Neural cell (in vitro differentiated cells): ENCODE measurements around the gene C1QB. TPM values are rescaled to one million over a fixed set of nuclear protein-coding genes. Genes with fewer than 3 reads are reported as not detected.

Experiments
- H2AFZ ChIP-seq: fragments of 200-600, 300-800 bp; sonication (generic), shearing (Covaris generic); 2 replicates; pipeline ENCODE4 v1.6.0; 2014; ENCODE audit warnings: low read depth, mild to moderate bottlenecking, antibody characterized with exemption, low read length, moderate library complexity
- H3F3A ChIP-seq: fragments of 200-600 bp; shearing (Covaris generic); 2 replicates; pipeline ENCODE4 v1.6.1; 2016; ENCODE audit warnings: mild to moderate bottlenecking, moderate library complexity, mixed read lengths, antibody characterized with exemption, low read length; ENCODE audit not compliant: insufficient read depth, poor library complexity, severe bottlenecking
- H3K27ac ChIP-seq: fragments of 200-600, 300-800 bp; sonication (generic), shearing (Covaris generic); 2 replicates; pipeline ENCODE4 v1.5.1; 2014; ENCODE audit warnings: mild to moderate bottlenecking, low read length, moderate library complexity
- H3K27me3 ChIP-seq: fragments of 300-800, 200-600 bp; sonication (generic), shearing (Covaris generic); 2 replicates; pipeline ENCODE4 v1.6.0; 2014; ENCODE audit warnings: mild to moderate bottlenecking, low read depth, low read length, moderate library complexity; ENCODE audit not compliant: insufficient read depth
- H3K36me3 ChIP-seq: fragments of 300-800, 200-600 bp; sonication (generic), shearing (Covaris generic); 2 replicates; pipeline ENCODE4 v1.5.1; 2014; ENCODE audit warnings: mild to moderate bottlenecking, antibody characterized with exemption, low read length, moderate library complexity; ENCODE audit not compliant: insufficient read depth
- H3K4me2 ChIP-seq: fragments of 300-800, 200-600 bp; sonication (generic), shearing (Covaris generic); 2 replicates; pipeline ENCODE4 v1.6.0; 2014; ENCODE audit warnings: mild to moderate bottlenecking, low read length
- H3K4me3 ChIP-seq: fragments of 300-800, 200-600 bp; sonication (generic), shearing (Covaris generic); 2 replicates; pipeline ENCODE4 v1.5.1; 2014; ENCODE audit warnings: mild to moderate bottlenecking, low read length, moderate library complexity
- H3K79me2 ChIP-seq: fragments of 200-600 bp; shearing (Covaris generic); replicated peaks from 2 replicates; pipeline ENCODE4 v1.6.0; 2014; ENCODE audit warnings: mild to moderate bottlenecking, low read length, moderate library complexity; ENCODE audit not compliant: insufficient read depth
- H3K9ac ChIP-seq: fragments of 300-800, 200-600 bp; sonication (generic), shearing (Covaris generic); 2 replicates; pipeline ENCODE4 v1.6.1; 2016; ENCODE audit warnings: mild to moderate bottlenecking, low read length, mixed read lengths
- H3K9me2 ChIP-seq: fragments of 200-600 bp; shearing (Covaris generic); 2 replicates; pipeline ENCODE4 v1.6.1; 2016; ENCODE audit warnings: mild to moderate bottlenecking, low read length, mixed read lengths; ENCODE audit not compliant: insufficient read depth
- H3K9me3 ChIP-seq: fragments of 200-600, 300-800 bp; sonication (generic), shearing (Covaris generic); 2 replicates; pipeline ENCODE4 v1.6.1; 2016; ENCODE audit warnings: mild to moderate bottlenecking, mixed run types, low read length, moderate library complexity, mixed read lengths
- H4K20me1 ChIP-seq: fragments of 200-600 bp; shearing (Covaris generic); 2 replicates; pipeline ENCODE4 v1.6.1; 2016; ENCODE audit warnings: mild to moderate bottlenecking, mixed run types; ENCODE audit not compliant: insufficient read depth
- EP300 ChIP-seq: fragments of 450-650 bp; conservative IDR thresholded peaks from 2 replicates; pipeline ENCODE4 v1.6.1; 2014; ENCODE audit warnings: antibody characterized with exemption, mild to moderate bottlenecking, moderate library complexity; ENCODE audit not compliant: poor library complexity, severe bottlenecking
- EZH2 ChIP-seq: fragments of 200-600, 300-800 bp; shearing (Covaris generic), sonication (generic); IDR thresholded peaks from 2 replicates; pipeline ENCODE4 v1.6.1; 2014; ENCODE audit warnings: antibody characterized with exemption, low read length, borderline replicate concordance, mild to moderate bottlenecking; ENCODE audit not compliant: insufficient read depth, poor library complexity, severe bottlenecking
- MXI1 ChIP-seq: fragments of 450-650 bp; conservative IDR thresholded peaks from 2 replicates; pipeline ENCODE4 v1.6.1; 2014; ENCODE audit warnings: antibody characterized with exemption, mild to moderate bottlenecking; ENCODE audit not compliant: poor library complexity, severe bottlenecking
- POLR2AphosphoS5 ChIP-seq: IDR thresholded peaks from 2 replicates; pipeline ENCODE4 v1.6.1; 2012
- RAD21 ChIP-seq: fragments of 450-650 bp; conservative IDR thresholded peaks from 2 replicates; pipeline ENCODE4 v1.6.1; 2014; ENCODE audit warnings: antibody characterized with exemption, mild to moderate bottlenecking, moderate library complexity
- SMC3 ChIP-seq: fragments of 450-650 bp; conservative IDR thresholded peaks from 2 replicates; pipeline ENCODE4 v1.6.1; 2014; ENCODE audit warnings: antibody characterized with exemption, mild to moderate bottlenecking, moderate library complexity; ENCODE audit not compliant: poor library complexity
- TAF1 ChIP-seq: IDR thresholded peaks from 2 replicates; pipeline ENCODE4 v1.6.1; 2012; ENCODE audit warnings: low read depth
- polyA plus RNA-seq: library from polyadenylated mRNA; depleted of rRNA; stranded (reverse); fragments of >200 nt; gene quantifications from 2 replicates; pipeline ENCODE4 v1.2.3, GENCODE V29; 2014
- TF ChIP-seq, protein P1 (sequence below): fragments of 450-650 bp; IDR thresholded peaks from 2 replicates; pipeline ENCODE4 v1.5.1; 2014; ENCODE audit warnings: antibody characterized with exemption, mild to moderate bottlenecking, moderate library complexity; ENCODE audit not compliant: poor library complexity, severe bottlenecking
- TF ChIP-seq, protein P2 (sequence below): IDR thresholded peaks from 2 replicates; pipeline ENCODE4 v1.6.1; 2012; ENCODE audit warnings: borderline replicate concordance

Gene C1QB
- polyA plus RNA-seq, 1 donor from 2014 or later: not detected

DNA sequence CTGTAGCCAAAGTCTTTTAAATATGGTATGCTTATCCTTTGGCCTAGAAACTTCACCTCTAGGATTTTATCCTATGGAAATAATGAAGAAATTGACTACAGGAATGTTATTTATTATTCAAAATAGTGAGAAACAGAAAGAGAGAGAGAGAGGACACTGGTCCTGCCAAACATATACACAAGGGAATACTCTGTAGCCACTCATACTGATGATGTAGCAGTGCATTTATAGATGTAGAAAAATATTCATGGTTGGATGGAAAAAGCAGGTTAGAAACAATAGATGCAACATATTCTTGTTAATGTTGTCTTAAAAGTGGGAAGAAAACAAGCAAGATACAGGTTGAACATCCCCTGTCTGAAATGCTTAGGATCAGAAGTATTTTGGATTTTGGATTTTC is 35.4 kb downstream of the C1QB start:
- Histone ChIP-seq H3K9me3 (no peaks in the 10 kb centered on the region), H3K4me3 (no peak overlapping the region), H3K79me2 (no peaks in the 10 kb centered on the region), H3K27ac (no peak overlapping the region), H4K20me1 (no peaks in the 10 kb centered on the region), H3K9me2 (no peaks in the 10 kb centered on the region), H3K36me3 (no peaks in the 10 kb centered on the region), H3K27me3 (no peaks in the 10 kb centered on the region), H2AFZ (no peak overlapping the region), H3K4me2 (no peak overlapping the region), H3K9ac (no peak overlapping the region), H3F3A (no peaks in the 10 kb centered on the region)
- TF ChIP-seq EZH2 (no peak), EP300 (no peak), SMC3 (no peak), TAF1 (no peak), POLR2AphosphoS5 (no peak), MXI1 (no peak)
- TF ChIP-seq, protein P1, sequence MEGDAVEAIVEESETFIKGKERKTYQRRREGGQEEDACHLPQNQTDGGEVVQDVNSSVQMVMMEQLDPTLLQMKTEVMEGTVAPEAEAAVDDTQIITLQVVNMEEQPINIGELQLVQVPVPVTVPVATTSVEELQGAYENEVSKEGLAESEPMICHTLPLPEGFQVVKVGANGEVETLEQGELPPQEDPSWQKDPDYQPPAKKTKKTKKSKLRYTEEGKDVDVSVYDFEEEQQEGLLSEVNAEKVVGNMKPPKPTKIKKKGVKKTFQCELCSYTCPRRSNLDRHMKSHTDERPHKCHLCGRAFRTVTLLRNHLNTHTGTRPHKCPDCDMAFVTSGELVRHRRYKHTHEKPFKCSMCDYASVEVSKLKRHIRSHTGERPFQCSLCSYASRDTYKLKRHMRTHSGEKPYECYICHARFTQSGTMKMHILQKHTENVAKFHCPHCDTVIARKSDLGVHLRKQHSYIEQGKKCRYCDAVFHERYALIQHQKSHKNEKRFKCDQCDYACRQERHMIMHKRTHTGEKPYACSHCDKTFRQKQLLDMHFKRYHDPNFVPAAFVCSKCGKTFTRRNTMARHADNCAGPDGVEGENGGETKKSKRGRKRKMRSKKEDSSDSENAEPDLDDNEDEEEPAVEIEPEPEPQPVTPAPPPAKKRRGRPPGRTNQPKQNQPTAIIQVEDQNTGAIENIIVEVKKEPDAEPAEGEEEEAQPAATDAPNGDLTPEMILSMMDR: no peak

DNA sequence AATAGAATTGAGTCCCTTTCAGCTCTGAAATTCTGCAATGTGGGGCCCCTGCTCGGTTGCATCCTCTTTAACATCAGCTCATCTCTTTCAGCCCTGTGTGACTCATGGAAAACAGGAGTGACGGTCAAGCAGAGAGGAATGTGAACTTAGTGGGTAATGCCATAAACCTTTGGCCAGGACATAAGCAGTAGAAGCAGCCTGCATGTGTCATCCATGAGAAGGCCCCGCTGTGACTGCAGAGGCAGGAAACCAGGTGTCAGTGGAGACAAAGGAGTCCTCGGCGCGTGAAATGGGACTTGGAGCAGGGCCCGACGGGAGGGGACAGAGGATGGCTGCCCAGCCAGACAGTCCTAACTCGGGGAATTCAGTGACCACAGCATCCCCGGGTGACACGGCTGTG is 36.5 kb downstream of the C1QB start:
- Histone ChIP-seq H3K79me2 (no peaks in the 10 kb centered on the region), H3K4me3 (no peak overlapping the region), H3K9me3 (no peaks in the 10 kb centered on the region), H3K27me3 (no peaks in the 10 kb centered on the region), H3K9me2 (no peaks in the 10 kb centered on the region), H3K4me2 (no peak overlapping the region), H3K36me3 (no peaks in the 10 kb centered on the region), H3K27ac (no peak overlapping the region), H2AFZ (no peak overlapping the region), H3F3A (no peaks in the 10 kb centered on the region), H4K20me1 (no peaks in the 10 kb centered on the region), H3K9ac (no peak overlapping the region)
- no peak for TF ChIP-seq EZH2
- TF ChIP-seq TAF1: no peak
- no peak for TF ChIP-seq POLR2AphosphoS5
- no peak for TF ChIP-seq SMC3
- TF ChIP-seq, protein P2, sequence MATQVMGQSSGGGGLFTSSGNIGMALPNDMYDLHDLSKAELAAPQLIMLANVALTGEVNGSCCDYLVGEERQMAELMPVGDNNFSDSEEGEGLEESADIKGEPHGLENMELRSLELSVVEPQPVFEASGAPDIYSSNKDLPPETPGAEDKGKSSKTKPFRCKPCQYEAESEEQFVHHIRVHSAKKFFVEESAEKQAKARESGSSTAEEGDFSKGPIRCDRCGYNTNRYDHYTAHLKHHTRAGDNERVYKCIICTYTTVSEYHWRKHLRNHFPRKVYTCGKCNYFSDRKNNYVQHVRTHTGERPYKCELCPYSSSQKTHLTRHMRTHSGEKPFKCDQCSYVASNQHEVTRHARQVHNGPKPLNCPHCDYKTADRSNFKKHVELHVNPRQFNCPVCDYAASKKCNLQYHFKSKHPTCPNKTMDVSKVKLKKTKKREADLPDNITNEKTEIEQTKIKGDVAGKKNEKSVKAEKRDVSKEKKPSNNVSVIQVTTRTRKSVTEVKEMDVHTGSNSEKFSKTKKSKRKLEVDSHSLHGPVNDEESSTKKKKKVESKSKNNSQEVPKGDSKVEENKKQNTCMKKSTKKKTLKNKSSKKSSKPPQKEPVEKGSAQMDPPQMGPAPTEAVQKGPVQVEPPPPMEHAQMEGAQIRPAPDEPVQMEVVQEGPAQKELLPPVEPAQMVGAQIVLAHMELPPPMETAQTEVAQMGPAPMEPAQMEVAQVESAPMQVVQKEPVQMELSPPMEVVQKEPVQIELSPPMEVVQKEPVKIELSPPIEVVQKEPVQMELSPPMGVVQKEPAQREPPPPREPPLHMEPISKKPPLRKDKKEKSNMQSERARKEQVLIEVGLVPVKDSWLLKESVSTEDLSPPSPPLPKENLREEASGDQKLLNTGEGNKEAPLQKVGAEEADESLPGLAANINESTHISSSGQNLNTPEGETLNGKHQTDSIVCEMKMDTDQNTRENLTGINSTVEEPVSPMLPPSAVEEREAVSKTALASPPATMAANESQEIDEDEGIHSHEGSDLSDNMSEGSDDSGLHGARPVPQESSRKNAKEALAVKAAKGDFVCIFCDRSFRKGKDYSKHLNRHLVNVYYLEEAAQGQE: no peak
- no peak for TF ChIP-seq EP300
- no peak for TF ChIP-seq RAD21
- TF ChIP-seq, protein P1: no peak
- TF ChIP-seq MXI1: no peak
